ENCODE data around the gene BTG2.

Gene BTG2

GRCh38 chr1:203276408-203276807, 28.9 kb upstream of the BTG2 start:
- no peak for DNase-seq (ENCODE audit: low read depth in 2 of 2)

GRCh38 chr1:203276916-203277545, 28.3 kb upstream of the BTG2 start:
- no peak for DNase-seq (ENCODE audit: low read depth in 2 of 2)

- DNase-seq (ENCODE audit: low read depth in 2 of 2): peak in 1 of 2 experiments; percentile 41
These were observed 27.0 kb upstream of the BTG2 start for GRCh38 chr1:203278082-203278884.

- DNase-seq (ENCODE audit: low read depth in 2 of 2): no peak
These were observed 26.4 kb upstream of the BTG2 start for GRCh38 chr1:203278885-203279406.

GRCh38 chr1:203280061-203280460, 25.3 kb upstream of the BTG2 start:
- no peak for DNase-seq (ENCODE audit: low read depth in 2 of 2)

GRCh38 chr1:203281033-203281432, 24.3 kb upstream of the BTG2 start:
- no peak for DNase-seq (ENCODE audit: low read depth in 2 of 2)

- DNase-seq (ENCODE audit: low read depth in 2 of 2): no peak
These were observed 23.3 kb upstream of the BTG2 start for GRCh38 chr1:203281851-203282661.

GRCh38 chr1:203282720-203283542, 22.4 kb upstream of the BTG2 start:
- no peak for DNase-seq (ENCODE audit: low read depth in 2 of 2)

- no peak for DNase-seq (ENCODE audit: low read depth in 2 of 2)
These were observed 21.7 kb upstream of the BTG2 start for GRCh38 chr1:203283597-203283996.

GRCh38 chr1:203284411-203285123, 20.8 kb upstream of the BTG2 start:
- DNase-seq (ENCODE audit: low read depth in 2 of 2): no peak

GRCh38 chr1:203286161-203286984, 18.9 kb upstream of the BTG2 start:
- DNase-seq (ENCODE audit: low read depth in 2 of 2): no peak

GRCh38 chr1:203287109-203287893, 18.0 kb upstream of the BTG2 start:
- DNase-seq (ENCODE audit: low read depth in 2 of 2): no peak

GRCh38 chr1:203287898-203288297, 17.4 kb upstream of the BTG2 start:
- DNase-seq (ENCODE audit: low read depth in 2 of 2): no peak

- DNase-seq (ENCODE audit: low read depth in 2 of 2): no peak
These were observed 16.9 kb upstream of the BTG2 start for GRCh38 chr1:203288400-203288799.

- DNase-seq (ENCODE audit: low read depth in 2 of 2): no peak
These were observed 15.9 kb upstream of the BTG2 start for GRCh38 chr1:203289281-203289981.

GRCh38 chr1:203289982-203290260, 15.4 kb upstream of the BTG2 start:
- DNase-seq (ENCODE audit: low read depth in 2 of 2): no peak

GRCh38 chr1:203290261-203291089, 14.8 kb upstream of the BTG2 start:
- DNase-seq (ENCODE audit: low read depth in 2 of 2): no peak

All from fibroblast of skin of left biceps (primary cell).